T-cell (primary cell): ENCODE data around the gene DNM3. TPM values are rescaled to one million over a fixed set of nuclear protein-coding genes. Genes with fewer than 3 reads are reported as not detected.

Experiments
- ATAC-seq, 4 experiments: fragments of 200-7000 bp in 3 of 4; fragments of 150-1000 bp in 1 of 4; cut with Tn5 transposase; replicated peaks in 1 of 4; 1 replicate in 3 of 4; 2 replicates in 1 of 4; pipeline ENCODE4 v1.10.0; 2021; ENCODE audit warnings: moderate library complexity in 3 of 4, mild to moderate bottlenecking in 2 of 4, moderate number of reproducible peaks in 1 of 4
- CTCF ChIA-PET, 2 donors: fragments of 300-600 bp; sonication (Branson Sonifier 250); formaldehyde crosslinking; loops; one replicate each; lab custom pipeline; 2022; ENCODE audit warnings: antibody characterized with exemption in 2 of 2; lab: Charles Lee
- POLR2A ChIA-PET, 2 donors: fragments of 300-600 bp; sonication (Branson Sonifier 250); formaldehyde crosslinking; loops; one replicate each; lab custom pipeline; 2022; ENCODE audit warnings: antibody characterized with exemption in 2 of 2; lab: Charles Lee
- DNase-seq, 35 experiments: peaks; one replicate each; pipeline versions ENCODE4 v3.0.0 to v3.0.0-alpha.2; 2013 to 2023
- H3K27ac ChIP-seq: one replicate; pipeline ENCODE4 v1.5.1; 2013; ENCODE audit warnings: low read length
- H3K27me3 ChIP-seq, 2 experiments: replicated peaks in 1 of 2; 1 replicate in 1 of 2; 2 replicates in 1 of 2; pipeline versions ENCODE4 v1.6.1 to v1.7.0; 2013; ENCODE audit warnings: low read length in 1 of 2, mixed read lengths in 1 of 2; ENCODE audit not compliant: control insufficient read depth in 2 of 2, insufficient read depth in 2 of 2; ENCODE audit errors: extremely low read depth in 1 of 2
- H3K36me3 ChIP-seq, 2 donors: 1 replicate in 1 of 2; 2 replicates in 1 of 2; pipeline versions ENCODE4 v1.6.1 to v1.7.0; 2013; ENCODE audit warnings: low read length in 1 of 2; ENCODE audit not compliant: control insufficient read depth in 2 of 2, insufficient read depth in 1 of 2; ENCODE audit errors: extremely low read depth in 1 of 2
- H3K4me1 ChIP-seq, 2 experiments: 1 replicate in 1 of 2; 2 replicates in 1 of 2; pipeline versions ENCODE4 v1.6.1 to v1.7.0; 2013; ENCODE audit warnings: low read length in 2 of 2, mixed read lengths in 1 of 2; ENCODE audit not compliant: insufficient read depth in 2 of 2, control insufficient read depth in 1 of 2; ENCODE audit errors: extremely low read depth in 1 of 2
- H3K4me3 ChIP-seq, 2 donors: 1 replicate in 1 of 2; 2 replicates in 1 of 2; pipeline versions ENCODE4 v1.5.1 to v1.7.0; 2013; ENCODE audit warnings: mild to moderate bottlenecking in 2 of 2, low read length in 1 of 2, moderate library complexity in 1 of 2; ENCODE audit not compliant: control insufficient read depth in 1 of 2; ENCODE audit errors: extremely low read depth in 1 of 2
- H3K9me3 ChIP-seq: 2 replicates; pipeline ENCODE4 v1.7.0; 2013
- H3K27ac Mint-ChIP-seq, 2 donors: one replicate each; pipeline ENCODE4 v1.8.0; 2020 to 2021; ENCODE audit warnings: mild to moderate bottlenecking in 2 of 2, mixed read lengths in 2 of 2
- H3K27me3 Mint-ChIP-seq, 2 donors: one replicate each; pipeline ENCODE4 v1.8.0; 2021 to 2022; ENCODE audit warnings: mixed read lengths in 2 of 2
- H3K36me3 Mint-ChIP-seq: one replicate; pipeline ENCODE4 v1.8.0; 2021; ENCODE audit warnings: mixed read lengths
- H3K4me1 Mint-ChIP-seq, 3 donors: one replicate each; pipeline ENCODE4 v1.8.0; 2020 to 2022; ENCODE audit warnings: mixed read lengths in 3 of 3, mild to moderate bottlenecking in 1 of 3
- H3K4me3 Mint-ChIP-seq, 3 donors: one replicate each; pipeline ENCODE4 v1.8.0; 2020 to 2022; ENCODE audit warnings: mild to moderate bottlenecking in 3 of 3, mixed read lengths in 3 of 3, moderate library complexity in 3 of 3
- H3K9me3 Mint-ChIP-seq, 3 donors: one replicate each; pipeline ENCODE4 v1.8.0; 2020 to 2022; ENCODE audit warnings: mixed read lengths in 3 of 3
- WGBS: methylation state at CpG from one replicate; pipeline ENCODE4 v1.1.5; 2013; ENCODE audit warnings: missing lambda C conversion rate; ENCODE audit not compliant: insufficient coverage; 5-methylcytosine and 5-hydroxymethylcytosine counted together
- total RNA-seq, 35 experiments: library from RNA in 6 of 35; stranded (reverse) in 6 of 35; fragments of 120-200 nt in 1 of 35; gene quantifications; one replicate each; pipeline versions ENCODE4 v1.2.1 to v1.2.4 and lab custom pipeline; 2013 to 2026

Gene DNM3
- total RNA-seq, 5 donors from 2014 or later (not counting 1 experiment from before 2014, with no cell fraction given): 2.0 to 2.8 (median 2.4) TPM

- DNase-seq (no peak), ATAC-seq (no peak)
- Histone ChIP-seq H3K9me3 (no peaks in the 10 kb centered on the region), H3K4me3 (no peak overlapping the region), H3K27me3 (no peaks in the 10 kb centered on the region), H3K4me1 (no peaks in the 10 kb centered on the region), H3K36me3 (peaks cover 0 to 9% of the 10 kb centered on the region in 2 donors), H3K27ac (no peak overlapping the region)
- peaks cover 17% of the 10 kb centered on the region for H3K36me3 Mint-ChIP-seq
- WGBS: 100% methylated on average over 2 of the region's 3 CpGs
- ChIA-PET CTCF (interaction anchor here (0.5 to 3.9 kb wide), 7 partner anchors 10 to 1615 kb away, joined by 3 to 30 read pairs (median 4); no protein-coding TSS in a partner anchor), POLR2A (no interaction called here)
- H3K9me3 Mint-ChIP-seq: no peaks in the 10 kb centered on the region
- H3K4me1 Mint-ChIP-seq: peaks cover 6 to 10% (median 8%) of the 10 kb centered on the region in 3 donors
- no peak overlapping the region for H3K4me3 Mint-ChIP-seq
- H3K27ac Mint-ChIP-seq: no peak overlapping the region
- H3K27me3 Mint-ChIP-seq: no peaks in the 10 kb centered on the region
These were observed 39.1 kb upstream of the DNM3 start for GRCh38 chr1:171802207-171802606.

GRCh38 chr1:171803045-171803444, 38.3 kb upstream of the DNM3 start:
- no CpG with 5 or more reads among the region's 2 CpGs for WGBS
- Histone ChIP-seq H3K4me3 (no peak overlapping the region), H3K9me3 (no peaks in the 10 kb centered on the region), H3K27ac (no peak overlapping the region), H3K36me3 (peaks cover 0 to under 1% of the 10 kb centered on the region in 2 donors), H3K27me3 (no peaks in the 10 kb centered on the region), H3K4me1 (no peaks in the 10 kb centered on the region)
- Mint-ChIP-seq H3K27ac (no peak overlapping the region), H3K4me1 (peaks cover 6 to 10% (median 8%) of the 10 kb centered on the region in 3 donors), H3K36me3 (peaks cover 10% of the 10 kb centered on the region), H3K9me3 (no peaks in the 10 kb centered on the region), H3K27me3 (no peaks in the 10 kb centered on the region), H3K4me3 (no peak overlapping the region)
- no peak for DNase-seq
- POLR2A ChIA-PET: interaction anchor here in 1 of 2 donors (0.6 kb wide), 1 partner anchor 40 kb away, joined by 3 read pairs; no protein-coding TSS in a partner anchor
- ATAC-seq: no peak
- CTCF ChIA-PET: interaction anchor here (0.5 to 3.9 kb wide), 5 partner anchors 10 to 1844 kb away, joined by 3 to 30 read pairs (median 3); no protein-coding TSS in a partner anchor

GRCh38 chr1:171803461-171804022, 37.8 kb upstream of the DNM3 start:
- Histone ChIP-seq H3K4me1 (no peaks in the 10 kb centered on the region), H3K27me3 (no peaks in the 10 kb centered on the region), H3K36me3 (no peaks in the 10 kb centered on the region), H3K4me3 (no peak overlapping the region), H3K27ac (no peak overlapping the region), H3K9me3 (no peaks in the 10 kb centered on the region)
- ChIA-PET CTCF (interaction anchor here (0.5 to 1.1 kb wide), 4 partner anchors 9 to 1843 kb away, joined by 3 to 4 read pairs (median 3); no protein-coding TSS in a partner anchor), POLR2A (no interaction called here)
- Mint-ChIP-seq H3K36me3 (peaks cover 6% of the 10 kb centered on the region), H3K4me1 (peaks cover 6 to 10% (median 8%) of the 10 kb centered on the region in 3 donors), H3K27me3 (no peaks in the 10 kb centered on the region), H3K4me3 (no peak overlapping the region), H3K9me3 (no peaks in the 10 kb centered on the region), H3K27ac (no peak overlapping the region)
- over 99% methylated on average over 15 of the region's 17 CpGs for whole genome bisulfite sequencing
- DNase-seq: no peak
- ATAC-seq: no peak

- Mint-ChIP-seq H3K4me1 (peaks cover 6 to 10% (median 8%) of the 10 kb centered on the region in 3 donors), H3K36me3 (no peaks in the 10 kb centered on the region), H3K9me3 (no peaks in the 10 kb centered on the region), H3K27me3 (no peaks in the 10 kb centered on the region), H3K27ac (no peak overlapping the region), H3K4me3 (peak overlapping the region in 2 of 3 donors; percentile 26 to 47)
- no peak overlapping the region for H3K27ac ChIP-seq
- DNase-seq (peak in 2 of 35 experiments; percentile 8 to 16), ATAC-seq (peak in 3 of 4 experiments; percentile 7 to 55 (median 40))
- no peaks in the 10 kb centered on the region for H3K36me3 ChIP-seq
- H3K4me1 ChIP-seq: no peaks in the 10 kb centered on the region
- ChIA-PET POLR2A (interaction anchor here in 1 of 2 donors (0.6 kb wide), 1 partner anchor 188 kb away, joined by 3 read pairs; no protein-coding TSS in a partner anchor), CTCF (interaction anchor here in 1 of 2 donors (0.6 kb wide), 1 partner anchor 27 kb away, joined by 3 read pairs; no protein-coding TSS in a partner anchor)
- H3K27me3 ChIP-seq: no peaks in the 10 kb centered on the region
- no peak overlapping the region for H3K4me3 ChIP-seq
- no peaks in the 10 kb centered on the region for H3K9me3 ChIP-seq
- WGBS: 80% methylated on average over 5 of the region's 9 CpGs
These were observed 35.7 kb upstream of the DNM3 start for GRCh38 chr1:171805395-171806115.

GRCh38 chr1:171807556-171807955, 33.7 kb upstream of the DNM3 start:
- H3K27me3 ChIP-seq: no peaks in the 10 kb centered on the region
- ATAC-seq: no peak
- H3K4me1 ChIP-seq: no peaks in the 10 kb centered on the region
- POLR2A ChIA-PET: no interaction called here
- H3K36me3 ChIP-seq: no peaks in the 10 kb centered on the region
- H3K4me3 Mint-ChIP-seq: no peak overlapping the region
- no peak for DNase-seq
- peaks cover 0 to 4% of the 10 kb centered on the region in 2 donors for H3K27me3 Mint-ChIP-seq
- WGBS: 100% methylated on average over 2 of the region's 4 CpGs
- peaks cover 6 to 9% (median 7%) of the 10 kb centered on the region in 3 donors for H3K4me1 Mint-ChIP-seq
- CTCF ChIA-PET: interaction anchor here in 1 of 2 donors (0.7 kb wide), 1 partner anchor 116 kb away, joined by 6 read pairs; no protein-coding TSS in a partner anchor
- no peak overlapping the region for H3K27ac ChIP-seq
- H3K9me3 Mint-ChIP-seq: no peaks in the 10 kb centered on the region
- H3K27ac Mint-ChIP-seq: no peak overlapping the region
- no peak overlapping the region for H3K4me3 ChIP-seq
- H3K9me3 ChIP-seq: no peaks in the 10 kb centered on the region
- no peaks in the 10 kb centered on the region for H3K36me3 Mint-ChIP-seq

GRCh38 chr1:171809834-171810233, 31.5 kb upstream of the DNM3 start:
- Mint-ChIP-seq H3K36me3 (no peaks in the 10 kb centered on the region), H3K4me1 (peaks cover 6 to 9% (median 7%) of the 10 kb centered on the region in 3 donors), H3K4me3 (no peak overlapping the region), H3K27me3 (peaks cover 0 to 4% of the 10 kb centered on the region in 2 donors), H3K27ac (no peak overlapping the region), H3K9me3 (no peaks in the 10 kb centered on the region)
- ATAC-seq (no peak), DNase-seq (no peak)
- no CpG with 5 or more reads among the region's 2 CpGs for WGBS
- no peaks in the 10 kb centered on the region for H3K9me3 ChIP-seq
- no peak overlapping the region for H3K27ac ChIP-seq
- POLR2A ChIA-PET: no interaction called here
- H3K4me3 ChIP-seq: no peak overlapping the region
- no peaks in the 10 kb centered on the region for H3K27me3 ChIP-seq
- no peaks in the 10 kb centered on the region for H3K36me3 ChIP-seq
- CTCF ChIA-PET: interaction anchor here in 1 of 2 donors (0.7 kb wide), 1 partner anchor 907 kb away, joined by 3 read pairs; no protein-coding TSS in a partner anchor
- H3K4me1 ChIP-seq: no peaks in the 10 kb centered on the region
